Stimulated activated CD4-positive, alpha-beta T cell treated with anti-CD3 and anti-CD28 coated beads, Interleukin-1b, Interleukin-23, amount 100 ng/mL, for 24 hours (primary cell): ENCODE measurements around the gene OR5H14.
"Not testable (repeated sequence)": the region's sequence is repeated elsewhere in the genome, so short reads cannot be mapped to it uniquely, and the experiment has no call there.

ENCODE experiments used
- DNase-seq, 4 experiments: peaks; one replicate each; pipeline ENCODE4 v3.0.0-alpha.2; 2020; ENCODE audit warnings: low read depth in 4 of 4, low spot score in 1 of 4

Gene OR5H14

DNA sequence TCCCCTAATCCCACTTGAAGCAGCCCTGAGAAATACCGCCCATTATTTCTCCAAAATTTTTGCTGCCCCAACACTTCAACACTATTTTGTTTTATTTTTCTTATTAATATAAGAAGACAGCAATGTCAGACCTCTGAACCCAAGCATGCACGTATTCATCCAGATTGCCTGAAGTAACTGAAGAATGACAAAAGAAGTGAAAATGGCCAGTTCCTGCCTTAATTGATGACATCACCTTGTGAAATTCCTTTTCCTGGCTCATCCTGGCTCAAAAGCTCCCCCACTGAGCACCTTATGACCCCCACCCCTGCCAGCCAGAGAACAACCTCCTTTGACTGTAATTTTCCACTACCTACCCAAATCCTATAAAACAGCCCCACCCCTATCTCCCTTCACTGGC is 49.0 kb downstream of the OR5H14 start:
- not testable (repeated sequence) for DNase-seq

DNA sequence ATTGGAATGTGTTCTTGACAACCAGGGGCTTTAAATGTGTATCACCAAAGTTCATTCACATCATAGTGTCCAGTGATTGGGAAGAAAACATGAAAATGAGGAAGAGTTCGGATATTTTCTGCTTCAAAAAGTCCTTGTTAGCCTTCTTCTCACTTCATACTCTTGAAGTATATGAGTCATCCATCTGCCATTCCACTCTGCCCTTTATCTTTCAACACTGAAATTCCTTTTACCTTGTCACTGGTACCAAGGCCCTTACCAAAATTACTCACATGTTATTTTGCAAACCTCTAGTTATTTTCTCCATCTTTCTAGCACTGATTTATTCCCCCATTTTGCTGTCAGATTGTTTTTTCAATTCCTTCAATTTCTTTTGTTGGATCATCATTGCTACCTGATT is 51.7 kb downstream of the OR5H14 start:
- DNase-seq: no peak
